ENCODE measurements around the gene MAML3. TPM values are rescaled to one million over a fixed set of nuclear protein-coding genes. Genes with fewer than 3 reads are reported as not detected.

Gene MAML3
- polyA plus RNA-seq, 4 donors: 1.4 to 10.3 (median 3.4) TPM

GRCh38 chr4:140152013-140152703 lies 1.8 kb downstream of the MAML3 start:
- WGBS, 3 donors: 0 to 1% (median 1%) methylated on average over 43 to 50 of the region's 50 CpGs
- no peak for FAIRE-seq
- Histone ChIP-seq H3K27ac (ENCODE audit: low read depth in 1 of 3, low read length in 2 of 3) (peak overlapping the region; percentile 90 to 98 (median 94)), H3K9me3 (ENCODE audit: control insufficient read depth in 2 of 2, insufficient read depth in 1 of 2, low read depth in 1 of 2, low read length in 1 of 2) (no peaks in the 10 kb centered on the region), H3K4me3 (ENCODE audit: low read depth in 1 of 3, low read length in 3 of 3) (peak overlapping the region; percentile 58 to 79 (median 73)), H3K27me3 (ENCODE audit: control insufficient read depth in 3 of 3, insufficient read depth in 3 of 3, low read length in 3 of 3) (no peaks in the 10 kb centered on the region), H3K4me1 (ENCODE audit: control insufficient read depth in 3 of 3, insufficient read depth in 2 of 3, low read depth in 1 of 3, low read length in 2 of 3) (peaks cover 0 to 9% (median 0%) of the 10 kb centered on the region in 3 donors), H3K36me3 (ENCODE audit: control insufficient read depth in 3 of 3, insufficient read depth in 2 of 3, low read depth in 1 of 3, low read length in 3 of 3) (no peaks in the 10 kb centered on the region)
- peak; percentile 86 to 95 for DNase-seq

- Histone ChIP-seq H3K9me3 (ENCODE audit: control insufficient read depth in 2 of 2, insufficient read depth in 1 of 2, low read depth in 1 of 2, low read length in 1 of 2) (no peaks in the 10 kb centered on the region), H3K36me3 (ENCODE audit: control insufficient read depth in 3 of 3, insufficient read depth in 2 of 3, low read depth in 1 of 3, low read length in 3 of 3) (no peaks in the 10 kb centered on the region), H3K27me3 (ENCODE audit: control insufficient read depth in 3 of 3, insufficient read depth in 3 of 3, low read length in 3 of 3) (no peaks in the 10 kb centered on the region), H3K27ac (ENCODE audit: low read depth in 1 of 3, low read length in 2 of 3) (peak overlapping the region; percentile 90 to 98 (median 94)), H3K4me3 (ENCODE audit: low read depth in 1 of 3, low read length in 3 of 3) (peak overlapping the region; percentile 58 to 79 (median 73)), H3K4me1 (ENCODE audit: control insufficient read depth in 3 of 3, insufficient read depth in 2 of 3, low read depth in 1 of 3, low read length in 2 of 3) (peaks cover 0 to 9% (median 0%) of the 10 kb centered on the region in 3 donors)
- DNase-seq: peak; percentile 91 to 97
- FAIRE-seq: no peak
- 0 to 1% (median 0%) methylated on average over 8 to 11 of the region's 11 CpGs for WGBS, 3 donors
Measured at GRCh38 chr4:140151699-140152012, 2.3 kb downstream of the MAML3 start.

- H3K4me3 ChIP-seq (ENCODE audit: low read depth in 1 of 3, low read length in 3 of 3): peak overlapping the region; percentile 58 to 79 (median 73)
- no peaks in the 10 kb centered on the region for H3K27me3 ChIP-seq (ENCODE audit: control insufficient read depth in 3 of 3, insufficient read depth in 3 of 3, low read length in 3 of 3)
- H3K4me1 ChIP-seq (ENCODE audit: control insufficient read depth in 3 of 3, insufficient read depth in 2 of 3, low read depth in 1 of 3, low read length in 2 of 3): peaks cover 0 to 9% (median 0%) of the 10 kb centered on the region in 3 donors
- WGBS, 3 donors: 0 to 1% (median 1%) methylated on average over 60 to 84 of the region's 84 CpGs
- H3K27ac ChIP-seq (ENCODE audit: low read depth in 1 of 3, low read length in 2 of 3): peak overlapping the region; percentile 90 to 98 (median 94)
- no peaks in the 10 kb centered on the region for H3K36me3 ChIP-seq (ENCODE audit: control insufficient read depth in 3 of 3, insufficient read depth in 2 of 3, low read depth in 1 of 3, low read length in 3 of 3)
- no peaks in the 10 kb centered on the region for H3K9me3 ChIP-seq (ENCODE audit: control insufficient read depth in 2 of 2, insufficient read depth in 1 of 2, low read depth in 1 of 2, low read length in 1 of 2)
- FAIRE-seq: no peak
- peak; percentile 89 to 92 for DNase-seq
Measured at GRCh38 chr4:140150886-140151698, 2.9 kb downstream of the MAML3 start.

- FAIRE-seq (no peak), DNase-seq (peak in 1 of 2 donors; percentile 83)
- WGBS, 3 donors: 0 to 1% (median 1%) methylated on average over 13 of the region's 13 CpGs
Measured at GRCh38 chr4:140150636-140150885, 3.4 kb downstream of the MAML3 start.

GRCh38 chr4:140149846-140150635 lies 3.9 kb downstream of the MAML3 start:
- peaks cover 0 to 9% (median 0%) of the 10 kb centered on the region in 3 donors for H3K4me1 ChIP-seq (ENCODE audit: control insufficient read depth in 3 of 3, insufficient read depth in 2 of 3, low read depth in 1 of 3, low read length in 2 of 3)
- no peaks in the 10 kb centered on the region for H3K27me3 ChIP-seq (ENCODE audit: control insufficient read depth in 3 of 3, insufficient read depth in 3 of 3, low read length in 3 of 3)
- no peaks in the 10 kb centered on the region for H3K9me3 ChIP-seq (ENCODE audit: control insufficient read depth in 2 of 2, insufficient read depth in 1 of 2, low read depth in 1 of 2, low read length in 1 of 2)
- DNase-seq (peak; percentile 78 to 84), FAIRE-seq (no peak)
- H3K36me3 ChIP-seq (ENCODE audit: control insufficient read depth in 3 of 3, insufficient read depth in 2 of 3, low read depth in 1 of 3, low read length in 3 of 3): no peaks in the 10 kb centered on the region
- 1 to 2% (median 1%) methylated on average over 20 of the region's 20 CpGs for WGBS, 3 donors
- H3K4me3 ChIP-seq (ENCODE audit: low read depth in 1 of 3, low read length in 3 of 3): peak overlapping the region; percentile 58 to 79 (median 73)
- H3K27ac ChIP-seq (ENCODE audit: low read depth in 1 of 3, low read length in 2 of 3): peak overlapping the region; percentile 90 to 98 (median 94)

More at GRCh38 chr4:140150636-140150885, 3.4 kb downstream of the MAML3 start:
- Histone ChIP-seq H3K4me1 (ENCODE audit: control insufficient read depth in 3 of 3, insufficient read depth in 2 of 3, low read depth in 1 of 3, low read length in 2 of 3) (peaks cover 0 to 9% (median 0%) of the 10 kb centered on the region in 3 donors), H3K27ac (ENCODE audit: low read depth in 1 of 3, low read length in 2 of 3) (peak overlapping the region; percentile 90 to 98 (median 94)), H3K27me3 (ENCODE audit: control insufficient read depth in 3 of 3, insufficient read depth in 3 of 3, low read length in 3 of 3) (no peaks in the 10 kb centered on the region), H3K9me3 (ENCODE audit: control insufficient read depth in 2 of 2, insufficient read depth in 1 of 2, low read depth in 1 of 2, low read length in 1 of 2) (no peaks in the 10 kb centered on the region), H3K4me3 (ENCODE audit: low read depth in 1 of 3, low read length in 3 of 3) (peak overlapping the region; percentile 58 to 79 (median 73)), H3K36me3 (ENCODE audit: control insufficient read depth in 3 of 3, insufficient read depth in 2 of 3, low read depth in 1 of 3, low read length in 3 of 3) (no peaks in the 10 kb centered on the region)

- H3K4me1 ChIP-seq (ENCODE audit: control insufficient read depth in 3 of 3, insufficient read depth in 2 of 3, low read depth in 1 of 3, low read length in 2 of 3): peaks cover 0 to 12% (median 0%) of the 10 kb centered on the region in 3 donors
- H3K9me3 ChIP-seq (ENCODE audit: control insufficient read depth in 2 of 2, insufficient read depth in 1 of 2, low read depth in 1 of 2, low read length in 1 of 2): no peaks in the 10 kb centered on the region
- FAIRE-seq (no peak), DNase-seq (no peak)
- no peak overlapping the region for H3K4me3 ChIP-seq (ENCODE audit: low read depth in 1 of 3, low read length in 3 of 3)
- no peaks in the 10 kb centered on the region for H3K27me3 ChIP-seq (ENCODE audit: control insufficient read depth in 3 of 3, insufficient read depth in 3 of 3, low read length in 3 of 3)
- H3K27ac ChIP-seq (ENCODE audit: low read depth in 1 of 3, low read length in 2 of 3): no peak overlapping the region
- 84 to 94% (median 94%) methylated on average over 5 of the region's 5 CpGs for WGBS, 3 donors
- H3K36me3 ChIP-seq (ENCODE audit: control insufficient read depth in 3 of 3, insufficient read depth in 2 of 3, low read depth in 1 of 3, low read length in 3 of 3): no peaks in the 10 kb centered on the region
Measured at GRCh38 chr4:140144050-140144449, 9.9 kb downstream of the MAML3 start.

- DNase-seq: peak; percentile 42 to 58
- no peak for FAIRE-seq
- Histone ChIP-seq H3K9me3 (ENCODE audit: control insufficient read depth in 2 of 2, insufficient read depth in 1 of 2, low read depth in 1 of 2, low read length in 1 of 2) (no peaks in the 10 kb centered on the region), H3K4me1 (ENCODE audit: control insufficient read depth in 3 of 3, insufficient read depth in 2 of 3, low read depth in 1 of 3, low read length in 2 of 3) (peaks cover 2 to 10% (median 3%) of the 10 kb centered on the region in 3 donors), H3K4me3 (ENCODE audit: low read depth in 1 of 3, low read length in 3 of 3) (no peak overlapping the region), H3K27me3 (ENCODE audit: control insufficient read depth in 3 of 3, insufficient read depth in 3 of 3, low read length in 3 of 3) (peaks cover 0 to 2% (median 0%) of the 10 kb centered on the region in 3 donors), H3K36me3 (ENCODE audit: control insufficient read depth in 3 of 3, insufficient read depth in 2 of 3, low read depth in 1 of 3, low read length in 3 of 3) (no peaks in the 10 kb centered on the region), H3K27ac (ENCODE audit: low read depth in 1 of 3, low read length in 2 of 3) (peak overlapping the region in 2 of 3 donors; percentile 11 to 17)
- 18 to 60% (median 33%) methylated on average over 4 of the region's 4 CpGs for WGBS, 3 donors
Measured at GRCh38 chr4:140141210-140141835, 12.7 kb downstream of the MAML3 start.

GRCh38 chr4:140140566-140140965 lies 13.4 kb downstream of the MAML3 start:
- Histone ChIP-seq H3K36me3 (ENCODE audit: control insufficient read depth in 3 of 3, insufficient read depth in 2 of 3, low read depth in 1 of 3, low read length in 3 of 3) (no peaks in the 10 kb centered on the region), H3K4me3 (ENCODE audit: low read depth in 1 of 3, low read length in 3 of 3) (no peak overlapping the region), H3K27ac (ENCODE audit: low read depth in 1 of 3, low read length in 2 of 3) (peak overlapping the region in 1 of 3 donors; percentile 17), H3K4me1 (ENCODE audit: control insufficient read depth in 3 of 3, insufficient read depth in 2 of 3, low read depth in 1 of 3, low read length in 2 of 3) (peaks cover 2 to 11% (median 3%) of the 10 kb centered on the region in 3 donors), H3K27me3 (ENCODE audit: control insufficient read depth in 3 of 3, insufficient read depth in 3 of 3, low read length in 3 of 3) (peaks cover 0 to 2% (median 0%) of the 10 kb centered on the region in 3 donors), H3K9me3 (ENCODE audit: control insufficient read depth in 2 of 2, insufficient read depth in 1 of 2, low read depth in 1 of 2, low read length in 1 of 2) (no peaks in the 10 kb centered on the region)
- 73 to 90% (median 83%) methylated on average over 3 of the region's 3 CpGs for WGBS, 3 donors
- DNase-seq: no peak
- no peak for FAIRE-seq
